Activated CD4-positive, alpha-beta T cell treated with anti-CD3 and anti-CD28 coated beads, Interleukin-2, amount 10 ng/mL, durations not matched to agents 7 days and 5 days (primary cell): ENCODE results near the gene HMGCLL1. TPM values are rescaled to one million over a fixed set of nuclear protein-coding genes. Genes with fewer than 3 reads are reported as not detected.

Source experiments
- CTCF ChIA-PET: fragments of 350-600 bp; sonication (Branson Sonifier 250); formaldehyde crosslinking; loops from one replicate; lab custom pipeline; 2021; ENCODE audit warnings: antibody characterized with exemption; lab: Charles Lee
- POLR2A ChIA-PET: fragments of 350-600 bp; sonication (Branson Sonifier 250); formaldehyde crosslinking; loops from one replicate; lab custom pipeline; 2021; ENCODE audit warnings: antibody characterized with exemption; lab: Charles Lee
- DNase-seq: peaks from one replicate; pipeline ENCODE4 v3.0.0-alpha.2; 2020
- H3K27ac Mint-ChIP-seq: one replicate; pipeline ENCODE4 v1.8.0; 2021; ENCODE audit warnings: mild to moderate bottlenecking, moderate library complexity, mixed read lengths
- H3K27me3 Mint-ChIP-seq: one replicate; pipeline ENCODE4 v1.8.0; 2021; ENCODE audit warnings: mixed read lengths
- H3K36me3 Mint-ChIP-seq: one replicate; pipeline ENCODE4 v1.8.0; 2021; ENCODE audit warnings: low read depth, mixed read lengths
- H3K4me1 Mint-ChIP-seq: one replicate; pipeline ENCODE4 v1.8.0; 2021; ENCODE audit warnings: mixed read lengths
- H3K4me3 Mint-ChIP-seq: one replicate; pipeline ENCODE4 v1.8.0; 2021; ENCODE audit warnings: mild to moderate bottlenecking, moderate library complexity, mixed read lengths
- H3K9me3 Mint-ChIP-seq: one replicate; pipeline ENCODE4 v1.8.0; 2021; ENCODE audit warnings: mixed read lengths
- total RNA-seq, 2 experiments: library from RNA; stranded (reverse); gene quantifications; one replicate each; pipeline ENCODE4 v1.2.3, GENCODE V29; 2021

Gene HMGCLL1
- total RNA-seq, 2 experiments from 2014 or later, result not detected

GRCh38 chr6:55566036-55566710 is 12.8 kb downstream of the HMGCLL1 start:
- Mint-ChIP-seq H3K4me1 (no peaks in the 10 kb centered on the region), H3K9me3 (no peaks in the 10 kb centered on the region), H3K27me3 (no peaks in the 10 kb centered on the region), H3K36me3 (no peaks in the 10 kb centered on the region), H3K4me3 (no peak overlapping the region), H3K27ac (no peak overlapping the region)
- POLR2A ChIA-PET, result no interaction called here
- CTCF ChIA-PET, result no interaction called here
- no peak for DNase-seq

GRCh38 chr6:55562318-55562717 is 16.7 kb downstream of the HMGCLL1 start:
- no peak for DNase-seq
- ChIA-PET POLR2A (no interaction called here), CTCF (no interaction called here)
- H3K36me3 Mint-ChIP-seq, result no peaks in the 10 kb centered on the region
- H3K9me3 Mint-ChIP-seq, result no peaks in the 10 kb centered on the region
- H3K4me1 Mint-ChIP-seq, result no peaks in the 10 kb centered on the region
- no peak overlapping the region for H3K4me3 Mint-ChIP-seq
- H3K27me3 Mint-ChIP-seq, result no peaks in the 10 kb centered on the region
- H3K27ac Mint-ChIP-seq, result no peak overlapping the region

GRCh38 chr6:55560290-55560885 is 18.6 kb downstream of the HMGCLL1 start:
- Mint-ChIP-seq H3K4me1 (no peaks in the 10 kb centered on the region), H3K9me3 (no peaks in the 10 kb centered on the region), H3K4me3 (no peak overlapping the region), H3K27me3 (no peaks in the 10 kb centered on the region), H3K36me3 (no peaks in the 10 kb centered on the region), H3K27ac (no peak overlapping the region)
- CTCF ChIA-PET, result no interaction called here
- POLR2A ChIA-PET, result no interaction called here
- DNase-seq, result no peak

- H3K27me3 Mint-ChIP-seq, result no peaks in the 10 kb centered on the region
- POLR2A ChIA-PET, result no interaction called here
- no peak overlapping the region for H3K4me3 Mint-ChIP-seq
- H3K27ac Mint-ChIP-seq, result no peak overlapping the region
- DNase-seq, result no peak
- CTCF ChIA-PET, result no interaction called here
- no peaks in the 10 kb centered on the region for H3K4me1 Mint-ChIP-seq
- no peaks in the 10 kb centered on the region for H3K9me3 Mint-ChIP-seq
- H3K36me3 Mint-ChIP-seq, result no peaks in the 10 kb centered on the region
Measured at GRCh38 chr6:55557146-55557545, 21.8 kb downstream of the HMGCLL1 start.

- no peak for DNase-seq
- no peak overlapping the region for H3K4me3 Mint-ChIP-seq
- ChIA-PET CTCF (no interaction called here), POLR2A (no interaction called here)
- H3K4me1 Mint-ChIP-seq, result no peaks in the 10 kb centered on the region
- H3K9me3 Mint-ChIP-seq, result no peaks in the 10 kb centered on the region
- H3K27me3 Mint-ChIP-seq, result no peaks in the 10 kb centered on the region
- H3K36me3 Mint-ChIP-seq, result no peaks in the 10 kb centered on the region
- H3K27ac Mint-ChIP-seq, result no peak overlapping the region
Measured at GRCh38 chr6:55545791-55546190, 33.2 kb downstream of the HMGCLL1 start.

GRCh38 chr6:55543633-55544309 is 35.2 kb downstream of the HMGCLL1 start:
- Mint-ChIP-seq H3K9me3 (no peaks in the 10 kb centered on the region), H3K27me3 (no peaks in the 10 kb centered on the region), H3K27ac (no peak overlapping the region), H3K4me3 (no peak overlapping the region), H3K36me3 (no peaks in the 10 kb centered on the region), H3K4me1 (no peaks in the 10 kb centered on the region)
- no peak for DNase-seq
- POLR2A ChIA-PET, result interaction anchor here (0.6 kb wide), 1 partner anchor 8 kb away, joined by 3 read pairs; no protein-coding TSS in a partner anchor
- CTCF ChIA-PET, result no interaction called here

- ChIA-PET CTCF (no interaction called here), POLR2A (no interaction called here)
- no peaks in the 10 kb centered on the region for H3K36me3 Mint-ChIP-seq
- no peak for DNase-seq
- H3K4me1 Mint-ChIP-seq, result no peaks in the 10 kb centered on the region
- no peaks in the 10 kb centered on the region for H3K27me3 Mint-ChIP-seq
- H3K27ac Mint-ChIP-seq, result no peak overlapping the region
- H3K4me3 Mint-ChIP-seq, result no peak overlapping the region
- H3K9me3 Mint-ChIP-seq, result no peaks in the 10 kb centered on the region
Measured at GRCh38 chr6:55541024-55541423, 38.0 kb downstream of the HMGCLL1 start.

GRCh38 chr6:55536391-55536956 is 42.5 kb downstream of the HMGCLL1 start:
- CTCF ChIA-PET, result no interaction called here
- Mint-ChIP-seq H3K27me3 (no peaks in the 10 kb centered on the region), H3K4me3 (no peak overlapping the region), H3K36me3 (no peaks in the 10 kb centered on the region), H3K4me1 (no peaks in the 10 kb centered on the region), H3K27ac (no peak overlapping the region), H3K9me3 (no peaks in the 10 kb centered on the region)
- POLR2A ChIA-PET, result no interaction called here
- no peak for DNase-seq

GRCh38 chr6:55531496-55531895 is 47.5 kb downstream of the HMGCLL1 start:
- Mint-ChIP-seq H3K4me3 (no peak overlapping the region), H3K36me3 (no peaks in the 10 kb centered on the region), H3K27ac (no peak overlapping the region), H3K9me3 (no peaks in the 10 kb centered on the region), H3K4me1 (no peaks in the 10 kb centered on the region), H3K27me3 (no peaks in the 10 kb centered on the region)
- no peak for DNase-seq
- ChIA-PET CTCF (no interaction called here), POLR2A (no interaction called here)

GRCh38 chr6:55530931-55531330 is 48.1 kb downstream of the HMGCLL1 start:
- DNase-seq, result no peak
- Mint-ChIP-seq H3K4me3 (no peak overlapping the region), H3K9me3 (no peaks in the 10 kb centered on the region), H3K27ac (no peak overlapping the region), H3K27me3 (no peaks in the 10 kb centered on the region), H3K36me3 (no peaks in the 10 kb centered on the region), H3K4me1 (no peaks in the 10 kb centered on the region)
- ChIA-PET CTCF (no interaction called here), POLR2A (no interaction called here)

GRCh38 chr6:55528624-55529023 is 50.4 kb downstream of the HMGCLL1 start:
- ChIA-PET POLR2A (no interaction called here), CTCF (no interaction called here)
- Mint-ChIP-seq H3K36me3 (no peaks in the 10 kb centered on the region), H3K27me3 (no peaks in the 10 kb centered on the region), H3K4me3 (no peak overlapping the region), H3K9me3 (no peaks in the 10 kb centered on the region), H3K27ac (no peak overlapping the region), H3K4me1 (no peaks in the 10 kb centered on the region)
- DNase-seq, result no peak

- H3K4me1 Mint-ChIP-seq, result no peaks in the 10 kb centered on the region
- H3K27me3 Mint-ChIP-seq, result no peaks in the 10 kb centered on the region
- no peaks in the 10 kb centered on the region for H3K9me3 Mint-ChIP-seq
- DNase-seq, result no peak
- H3K36me3 Mint-ChIP-seq, result no peaks in the 10 kb centered on the region
- H3K27ac Mint-ChIP-seq, result no peak overlapping the region
- ChIA-PET POLR2A (no interaction called here), CTCF (no interaction called here)
- no peak overlapping the region for H3K4me3 Mint-ChIP-seq
Measured at GRCh38 chr6:55524441-55524840, 54.6 kb downstream of the HMGCLL1 start.

GRCh38 chr6:55518529-55519060 is 60.4 kb downstream of the HMGCLL1 start:
- no peak for DNase-seq
- Mint-ChIP-seq H3K36me3 (no peaks in the 10 kb centered on the region), H3K27ac (no peak overlapping the region), H3K27me3 (no peaks in the 10 kb centered on the region), H3K4me1 (no peaks in the 10 kb centered on the region), H3K9me3 (no peaks in the 10 kb centered on the region), H3K4me3 (no peak overlapping the region)
- CTCF ChIA-PET, result no interaction called here
- POLR2A ChIA-PET, result no interaction called here
